DND-41 (cell line): ENCODE data around the gene PRPF39.

Experiments
- CTCF ChIP-seq: IDR thresholded peaks from 2 replicates; pipeline ENCODE4 v1.5.1; 2012; ENCODE audit warnings: borderline replicate concordance, low read length, moderate library complexity, mild to moderate bottlenecking; ENCODE audit not compliant: poor library complexity, severe bottlenecking; ENCODE audit errors: extremely low read depth
- EZH2 ChIP-seq: IDR thresholded peaks from 3 replicates; pipeline ENCODE4 v1.6.1; 2012; ENCODE audit warnings: borderline replicate concordance, low read depth, mild to moderate bottlenecking, moderate library complexity, low read length, inconsistent platforms; ENCODE audit not compliant: severe bottlenecking

- TF ChIP-seq CTCF (no peak), EZH2 (no peak)
These were observed 72.2 kb downstream of the PRPF39 start for GRCh38 chr14:45156067-45156466.
